ENCODE measurements around the gene MED1. TPM values are rescaled to one million over a fixed set of nuclear protein-coding genes. Genes with fewer than 3 reads are reported as not detected.
"Not testable (repeated sequence)": the region's sequence is repeated elsewhere in the genome, so short reads cannot be mapped to it uniquely, and the experiment has no call there.

The MED1 gene, protein sequence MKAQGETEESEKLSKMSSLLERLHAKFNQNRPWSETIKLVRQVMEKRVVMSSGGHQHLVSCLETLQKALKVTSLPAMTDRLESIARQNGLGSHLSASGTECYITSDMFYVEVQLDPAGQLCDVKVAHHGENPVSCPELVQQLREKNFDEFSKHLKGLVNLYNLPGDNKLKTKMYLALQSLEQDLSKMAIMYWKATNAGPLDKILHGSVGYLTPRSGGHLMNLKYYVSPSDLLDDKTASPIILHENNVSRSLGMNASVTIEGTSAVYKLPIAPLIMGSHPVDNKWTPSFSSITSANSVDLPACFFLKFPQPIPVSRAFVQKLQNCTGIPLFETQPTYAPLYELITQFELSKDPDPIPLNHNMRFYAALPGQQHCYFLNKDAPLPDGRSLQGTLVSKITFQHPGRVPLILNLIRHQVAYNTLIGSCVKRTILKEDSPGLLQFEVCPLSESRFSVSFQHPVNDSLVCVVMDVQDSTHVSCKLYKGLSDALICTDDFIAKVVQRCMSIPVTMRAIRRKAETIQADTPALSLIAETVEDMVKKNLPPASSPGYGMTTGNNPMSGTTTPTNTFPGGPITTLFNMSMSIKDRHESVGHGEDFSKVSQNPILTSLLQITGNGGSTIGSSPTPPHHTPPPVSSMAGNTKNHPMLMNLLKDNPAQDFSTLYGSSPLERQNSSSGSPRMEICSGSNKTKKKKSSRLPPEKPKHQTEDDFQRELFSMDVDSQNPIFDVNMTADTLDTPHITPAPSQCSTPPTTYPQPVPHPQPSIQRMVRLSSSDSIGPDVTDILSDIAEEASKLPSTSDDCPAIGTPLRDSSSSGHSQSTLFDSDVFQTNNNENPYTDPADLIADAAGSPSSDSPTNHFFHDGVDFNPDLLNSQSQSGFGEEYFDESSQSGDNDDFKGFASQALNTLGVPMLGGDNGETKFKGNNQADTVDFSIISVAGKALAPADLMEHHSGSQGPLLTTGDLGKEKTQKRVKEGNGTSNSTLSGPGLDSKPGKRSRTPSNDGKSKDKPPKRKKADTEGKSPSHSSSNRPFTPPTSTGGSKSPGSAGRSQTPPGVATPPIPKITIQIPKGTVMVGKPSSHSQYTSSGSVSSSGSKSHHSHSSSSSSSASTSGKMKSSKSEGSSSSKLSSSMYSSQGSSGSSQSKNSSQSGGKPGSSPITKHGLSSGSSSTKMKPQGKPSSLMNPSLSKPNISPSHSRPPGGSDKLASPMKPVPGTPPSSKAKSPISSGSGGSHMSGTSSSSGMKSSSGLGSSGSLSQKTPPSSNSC (N-terminal part only)
- polyA plus RNA-seq (2012; ENCODE audit: missing spikeins) = 22.3 TPM

DNA sequence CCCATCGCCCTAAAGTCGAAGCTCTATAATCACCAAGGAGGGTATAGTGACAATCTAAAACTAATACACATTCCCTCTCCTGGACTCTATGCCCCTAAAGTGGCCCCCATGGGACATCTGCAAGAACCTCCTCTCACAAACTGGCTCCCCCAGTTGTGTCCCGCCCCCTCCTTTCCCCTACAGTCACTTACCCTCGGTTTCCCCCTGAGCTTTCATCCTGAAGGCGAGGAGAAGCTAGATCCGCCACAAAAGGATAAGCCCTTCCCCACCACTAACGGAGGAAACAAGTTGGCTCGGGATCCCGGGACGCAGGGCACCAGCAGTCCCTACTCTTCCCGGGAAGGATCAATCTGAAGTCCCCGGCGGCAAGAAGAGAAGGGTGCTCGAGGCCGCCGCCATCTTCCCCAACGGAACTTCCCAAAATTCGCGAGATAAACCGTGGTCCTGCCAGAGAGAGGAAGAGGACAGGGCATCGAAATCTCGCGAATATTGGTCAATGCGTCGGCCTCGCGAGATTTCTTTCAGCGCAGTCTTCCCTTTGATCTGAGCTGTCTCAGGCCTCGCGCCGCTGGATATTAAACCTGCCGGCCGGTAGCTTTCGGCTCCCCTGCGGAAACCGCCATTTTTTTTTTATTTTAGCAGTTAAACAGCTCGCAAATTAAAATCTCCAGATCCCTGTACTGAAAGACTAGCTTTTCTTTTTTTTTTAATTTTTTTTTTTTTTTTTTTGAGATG lies at the start of gene MED1:
Gene MED1 (minus strand): TSS at position 417 of the 735 bp plus-strand sequence. CDS start 201 bp downstream, at position 216.
- FAIRE-seq (peak; percentile 88), DNase-seq (ENCODE audit: insufficient read length) (peak; percentile 90)
- TF ChIP-seq TAF1 (IDR thresholded peaks at IDR 0.05; ENCODE audit: borderline replicate concordance, low read depth, low read length) (peak; percentile 92; the same call in 1 of the 2 replicates), POLR2AphosphoS5 (IDR thresholded peaks at IDR 0.05; ENCODE audit: low read depth, low read length) (peak; percentile 83), POLR2A (IDR thresholded peaks at IDR 0.05; ENCODE audit: low read depth, low read length) (peak; percentile 92)

DNA sequence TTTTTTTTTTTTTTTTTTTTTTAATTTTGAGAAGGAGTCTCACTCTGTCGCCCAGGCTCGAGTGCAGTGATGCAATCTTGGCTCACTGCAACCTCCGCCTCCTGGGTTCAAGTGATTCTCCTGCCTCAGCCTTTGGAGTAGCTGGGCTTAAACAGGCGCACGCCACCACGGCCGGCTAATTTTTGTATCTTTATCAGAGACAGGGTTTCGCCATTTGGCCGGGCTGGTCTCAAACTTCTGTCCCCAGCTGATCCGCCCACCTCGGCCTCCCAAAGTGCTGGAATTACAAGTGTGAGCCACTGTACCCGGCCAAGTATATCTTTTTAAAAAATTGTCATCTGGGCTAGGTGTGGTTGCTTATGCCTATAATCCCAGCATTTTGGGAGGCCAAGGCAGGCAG lies 45.9 kb upstream of the MED1 start:
- not testable (repeated sequence) for DNase-seq (ENCODE audit: insufficient read length); FAIRE-seq

DNA sequence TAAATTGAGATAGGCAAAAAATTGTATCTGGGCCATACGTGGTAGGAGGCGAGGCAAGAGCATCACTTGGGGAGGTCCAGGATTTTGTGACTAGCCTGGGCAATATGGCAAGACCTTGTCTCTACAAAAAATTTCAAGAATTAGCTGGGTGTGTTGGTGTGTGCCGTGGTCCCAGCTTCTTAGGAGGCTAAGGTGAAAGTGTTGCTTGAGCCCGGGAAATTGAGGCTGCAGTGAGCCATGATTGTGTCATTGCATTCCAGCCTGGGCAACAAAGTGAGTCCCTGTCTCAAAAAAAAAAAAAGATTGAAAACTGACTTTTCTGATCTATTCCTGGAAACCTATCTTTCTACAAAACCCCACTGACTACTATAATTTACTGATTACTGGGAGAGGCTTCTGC lies 36.9 kb upstream of the MED1 start:
- no peak for TF ChIP-seq TAF1 (IDR thresholded peaks at IDR 0.05; ENCODE audit: borderline replicate concordance, low read depth, low read length)
- no peak for TF ChIP-seq POLR2A (IDR thresholded peaks at IDR 0.05; ENCODE audit: low read depth, low read length)
- no peak for TF ChIP-seq POLR2AphosphoS5 (IDR thresholded peaks at IDR 0.05; ENCODE audit: low read depth, low read length)
- DNase-seq (ENCODE audit: insufficient read length) (no peak), FAIRE-seq (no peak)

DNA sequence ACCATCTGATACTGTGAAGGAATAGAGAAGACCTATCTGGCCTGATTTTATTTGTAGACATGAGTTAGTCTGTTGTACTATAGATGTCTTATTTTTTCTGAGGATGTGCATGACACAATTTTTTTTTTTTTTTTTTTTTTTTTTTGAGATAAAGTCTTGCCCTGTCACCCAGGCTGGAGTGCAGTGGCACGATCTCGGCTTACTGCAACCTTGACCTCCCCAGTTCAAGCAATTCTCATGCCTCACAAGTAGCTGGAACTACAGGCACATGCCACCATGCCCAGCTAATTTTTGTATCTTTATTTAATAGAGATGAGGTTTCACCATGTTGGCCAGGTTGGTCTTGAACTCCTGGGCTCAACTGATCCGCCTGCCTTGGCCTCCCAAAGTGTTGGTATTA lies 36.4 kb upstream of the MED1 start:
- DNase-seq (ENCODE audit: insufficient read length); FAIRE-seq: not testable (repeated sequence)

DNA sequence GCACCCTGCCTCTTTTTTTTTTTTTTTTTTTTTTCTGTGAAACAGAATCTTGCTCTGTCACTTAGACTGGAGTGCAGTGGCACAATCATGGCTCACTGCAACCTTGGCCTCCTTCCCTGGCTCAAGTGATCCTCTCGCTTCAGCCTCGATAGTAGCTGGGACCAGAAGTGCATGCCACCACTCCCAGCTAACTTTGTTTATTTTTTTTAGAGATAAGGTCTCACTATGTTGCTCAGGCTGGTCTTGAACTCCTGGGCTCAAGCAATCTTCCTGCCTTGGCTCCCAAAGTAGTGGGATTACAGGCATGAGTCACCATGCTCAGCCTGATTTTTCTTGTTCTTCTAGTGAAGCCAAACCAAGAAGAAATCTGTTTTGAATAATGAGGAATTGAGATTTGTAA lies 35.2 kb upstream of the MED1 start:
- DNase-seq (ENCODE audit: insufficient read length) (no peak), FAIRE-seq (no peak)
- no peak for TF ChIP-seq POLR2AphosphoS5 (IDR thresholded peaks at IDR 0.05; ENCODE audit: low read depth, low read length)
- no peak for TF ChIP-seq POLR2A (IDR thresholded peaks at IDR 0.05; ENCODE audit: low read depth, low read length)
- TF ChIP-seq TAF1 (IDR thresholded peaks at IDR 0.05; ENCODE audit: borderline replicate concordance, low read depth, low read length) = no peak

DNA sequence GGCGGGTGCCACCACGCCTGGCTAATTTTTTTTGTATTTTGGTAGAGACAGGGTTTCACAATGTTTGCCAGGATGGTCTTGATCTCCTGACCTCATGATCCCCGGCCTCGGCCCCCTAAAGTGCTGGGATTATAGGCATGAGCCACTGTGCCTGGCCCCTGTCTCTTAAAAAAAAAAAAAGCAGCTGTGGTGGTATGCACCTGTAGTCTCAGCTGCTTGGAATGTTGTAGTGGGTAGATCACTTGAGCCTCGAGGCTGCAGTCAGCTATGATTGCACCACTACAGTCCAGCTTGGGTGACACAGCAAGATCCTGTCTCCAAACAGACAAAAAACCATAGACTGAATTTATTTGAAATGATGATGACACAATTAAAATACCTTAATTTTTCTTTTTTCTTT lies 34.5 kb upstream of the MED1 start:
- TF ChIP-seq POLR2A (IDR thresholded peaks at IDR 0.05; ENCODE audit: low read depth, low read length) = no peak
- TF ChIP-seq POLR2AphosphoS5 (IDR thresholded peaks at IDR 0.05; ENCODE audit: low read depth, low read length) = no peak
- TF ChIP-seq TAF1 (IDR thresholded peaks at IDR 0.05; ENCODE audit: borderline replicate concordance, low read depth, low read length) = no peak
- FAIRE-seq (no peak), DNase-seq (ENCODE audit: insufficient read length) (no peak)

DNA sequence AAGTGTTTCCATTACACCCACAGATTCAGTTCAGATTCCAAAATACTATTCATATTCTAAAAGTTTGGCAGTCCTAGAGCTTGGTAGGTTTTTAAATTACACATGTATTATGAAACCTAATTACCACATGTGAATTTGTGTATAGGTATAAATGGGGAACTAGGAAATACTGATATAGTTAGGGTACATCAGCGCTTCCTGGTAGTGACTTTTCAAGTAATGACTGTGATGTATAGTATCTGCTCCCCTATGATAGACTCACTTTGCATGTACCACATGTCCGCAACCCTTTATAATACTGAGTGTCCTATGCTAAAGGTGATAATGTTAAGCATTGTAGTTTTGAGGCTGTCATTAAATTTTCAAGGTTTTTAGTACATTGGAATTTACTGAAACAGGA lies 33.1 kb upstream of the MED1 start:
- FAIRE-seq (peak; percentile 51), DNase-seq (ENCODE audit: insufficient read length) (no peak)
- TF ChIP-seq POLR2A (IDR thresholded peaks at IDR 0.05; ENCODE audit: low read depth, low read length) = no peak
- no peak for TF ChIP-seq POLR2AphosphoS5 (IDR thresholded peaks at IDR 0.05; ENCODE audit: low read depth, low read length)
- TF ChIP-seq TAF1 (IDR thresholded peaks at IDR 0.05; ENCODE audit: borderline replicate concordance, low read depth, low read length) = no peak

DNA sequence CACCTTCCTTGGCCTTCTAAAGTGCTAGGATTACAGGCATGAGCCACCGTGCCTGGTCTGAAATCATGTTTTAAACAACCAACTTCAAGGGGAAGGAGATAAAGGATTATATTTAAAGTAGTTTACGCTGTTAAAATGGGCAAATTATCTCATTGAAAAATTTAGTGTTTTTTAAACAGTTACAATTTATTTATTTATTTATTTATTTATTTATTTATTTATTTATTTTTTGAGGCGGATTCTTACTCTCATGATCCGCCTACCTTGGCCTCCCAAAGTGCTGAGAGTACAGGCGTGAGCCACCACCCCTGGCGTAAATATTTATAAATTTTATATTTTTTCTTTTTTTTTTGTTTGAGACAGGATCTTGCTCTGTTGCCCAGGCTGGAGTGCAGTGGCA lies 32.4 kb upstream of the MED1 start:
- TF ChIP-seq POLR2AphosphoS5 (IDR thresholded peaks at IDR 0.05; ENCODE audit: low read depth, low read length) (no peak), TAF1 (IDR thresholded peaks at IDR 0.05; ENCODE audit: borderline replicate concordance, low read depth, low read length) (no peak), POLR2A (IDR thresholded peaks at IDR 0.05; ENCODE audit: low read depth, low read length) (no peak)
- FAIRE-seq = no peak
- DNase-seq (ENCODE audit: insufficient read length) = no peak

DNA sequence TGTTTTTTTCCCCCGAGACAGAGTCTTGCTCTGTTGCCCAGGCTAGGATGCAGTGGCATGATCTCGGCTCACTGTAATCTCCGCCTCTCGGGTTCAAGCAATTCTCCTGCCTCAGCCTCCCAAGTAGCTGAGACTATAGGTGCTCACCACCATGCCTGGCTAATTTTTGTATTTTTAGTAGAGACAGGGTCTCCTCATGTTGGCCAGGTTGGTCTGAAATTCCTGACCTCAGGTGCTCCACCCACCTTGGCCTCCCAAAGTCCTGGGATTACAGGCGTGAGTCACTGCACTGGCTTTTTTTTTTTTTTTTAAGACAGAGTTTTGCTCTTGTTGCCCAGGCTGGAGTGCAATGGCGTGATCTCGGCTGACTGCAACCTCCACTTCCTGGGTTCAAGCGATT lies 28.6 kb upstream of the MED1 start:
- not testable (repeated sequence) for FAIRE-seq; DNase-seq (ENCODE audit: insufficient read length)

DNA sequence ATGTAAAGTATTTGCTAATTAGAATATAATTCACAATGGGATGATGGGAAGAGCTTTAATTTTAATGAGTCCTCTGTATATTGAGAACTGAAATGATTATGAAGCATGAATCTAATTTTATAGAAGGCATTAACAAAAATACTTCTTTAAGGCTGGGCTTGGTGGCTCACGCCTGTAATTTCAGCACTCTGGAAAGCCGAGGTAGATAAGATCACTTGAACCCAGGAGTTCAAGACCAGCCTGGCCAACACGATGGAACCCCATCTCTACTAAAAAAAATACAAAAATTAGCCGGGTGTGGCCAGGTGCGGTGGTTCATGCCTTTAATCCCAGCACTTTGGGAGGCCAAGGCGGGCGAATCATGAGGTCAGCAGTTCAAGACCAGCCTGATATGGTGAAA lies 22.2 kb upstream of the MED1 start:
- no peak for TF ChIP-seq POLR2A (IDR thresholded peaks at IDR 0.05; ENCODE audit: low read depth, low read length)
- TF ChIP-seq TAF1 (IDR thresholded peaks at IDR 0.05; ENCODE audit: borderline replicate concordance, low read depth, low read length) = no peak
- TF ChIP-seq POLR2AphosphoS5 (IDR thresholded peaks at IDR 0.05; ENCODE audit: low read depth, low read length) = no peak
- FAIRE-seq = no peak
- no peak for DNase-seq (ENCODE audit: insufficient read length)

DNA sequence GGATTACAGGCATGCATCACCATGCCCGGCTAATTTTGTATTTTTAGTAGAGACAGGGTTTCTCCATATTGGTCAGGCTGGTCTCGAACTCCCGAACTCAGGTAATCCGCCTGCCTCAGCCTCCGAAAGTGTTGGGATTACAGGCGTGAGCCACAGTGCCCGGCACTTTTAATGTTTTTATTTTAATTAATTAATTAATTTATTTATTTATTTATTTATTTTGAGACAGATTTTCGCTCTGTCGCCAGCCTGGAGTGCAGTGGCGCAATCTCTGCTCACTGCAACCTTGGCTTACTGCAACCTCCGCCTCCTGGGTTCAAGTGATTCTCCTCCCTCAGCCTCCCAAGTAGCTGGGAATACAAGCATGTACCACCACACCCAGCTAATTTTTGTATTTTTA lies 17.5 kb upstream of the MED1 start:
- DNase-seq (ENCODE audit: insufficient read length); FAIRE-seq: not testable (repeated sequence)

DNA sequence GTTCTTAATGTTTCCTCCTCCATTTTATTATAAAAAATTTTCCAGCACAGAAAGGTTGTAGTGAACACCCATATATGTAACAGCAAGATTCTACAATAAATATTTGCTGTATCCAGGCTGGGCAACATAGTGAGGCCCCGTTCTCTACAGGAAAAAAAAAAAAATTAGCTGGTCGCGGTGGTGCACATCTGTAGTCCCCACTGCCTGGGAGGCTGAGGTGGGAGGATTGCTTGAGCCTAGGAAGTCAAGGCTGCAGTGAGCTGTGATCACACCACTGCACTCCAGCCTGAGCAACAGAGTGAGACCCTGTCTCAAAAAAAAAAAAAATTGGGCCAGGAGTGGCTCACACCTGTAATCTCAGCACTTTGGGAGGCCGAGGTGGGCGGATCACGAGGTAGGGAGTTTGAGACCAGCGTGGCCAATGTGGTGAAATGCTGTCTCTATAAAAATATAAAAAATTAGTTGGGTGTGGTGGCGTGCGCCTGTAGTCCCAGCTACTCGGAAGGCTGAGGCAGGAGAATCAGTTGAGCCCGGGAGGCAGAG lies 13.6 kb upstream of the MED1 start:
- not testable (repeated sequence) for FAIRE-seq; DNase-seq (ENCODE audit: insufficient read length)

Data from GM12892 (cell line).